H9 (cell line): Measurements from ENCODE around the gene TYRP1. TPM values are rescaled to one million over a fixed set of nuclear protein-coding genes. Genes with fewer than 3 reads are reported as not detected.

Source experiments
- DNase-seq: peaks from one replicate; pipeline ENCODE4 v3.0.0-alpha.2; 2017
- H2AFZ ChIP-seq: one replicate; pipeline ENCODE4 v1.6.1; 2013; ENCODE audit warnings: mild to moderate bottlenecking, low read length, control low read depth, moderate library complexity
- H2AK5ac ChIP-seq: 2 replicates; pipeline ENCODE4 v1.6.1; 2013; ENCODE audit warnings: low read length, control low read depth, mixed read lengths; ENCODE audit not compliant: insufficient read length
- H2BK120ac ChIP-seq: one replicate; pipeline ENCODE4 v1.6.1; 2013; ENCODE audit warnings: low read depth, mild to moderate bottlenecking, low read length, control low read depth, inconsistent platforms; ENCODE audit not compliant: poor library complexity, severe bottlenecking
- H2BK12ac ChIP-seq: 2 replicates; pipeline ENCODE4 v1.6.1; 2013; ENCODE audit warnings: low read length, control low read depth, mixed read lengths, low read depth; ENCODE audit not compliant: insufficient read length
- H2BK15ac ChIP-seq: 2 replicates; pipeline ENCODE4 v1.6.1; 2013; ENCODE audit warnings: low read depth, low read length, control low read depth
- H2BK20ac ChIP-seq: one replicate; pipeline ENCODE4 v1.6.1; 2013; ENCODE audit warnings: low read depth, mild to moderate bottlenecking, low read length, control low read depth, inconsistent platforms; ENCODE audit not compliant: poor library complexity, severe bottlenecking
- H2BK5ac ChIP-seq: 2 replicates; pipeline ENCODE4 v1.6.1; 2013; ENCODE audit warnings: low read length, control low read depth, mixed read lengths; ENCODE audit not compliant: insufficient read length
- H3K14ac ChIP-seq: 2 replicates; pipeline ENCODE4 v1.6.1; 2013; ENCODE audit warnings: low read length, control low read depth; ENCODE audit not compliant: insufficient read depth
- H3K18ac ChIP-seq: 2 replicates; pipeline ENCODE4 v1.6.1; 2013; ENCODE audit warnings: low read depth, mild to moderate bottlenecking, mixed read lengths, low read length, control low read depth; ENCODE audit not compliant: insufficient read length
- H3K23ac ChIP-seq: 2 replicates; pipeline ENCODE4 v1.6.1; 2013; ENCODE audit warnings: low read length, control low read depth, mixed read lengths, low read depth; ENCODE audit not compliant: insufficient read length
- H3K23me2 ChIP-seq: 2 replicates; pipeline ENCODE4 v1.6.1; 2013; ENCODE audit warnings: low read depth, mild to moderate bottlenecking, mixed read lengths, low read length, control low read depth; ENCODE audit not compliant: insufficient read length, poor library complexity, severe bottlenecking
- H3K27ac ChIP-seq: 2 replicates; pipeline ENCODE4 v1.5.1; 2013; ENCODE audit warnings: low read length, control low read depth, mixed read lengths, low read depth; ENCODE audit not compliant: insufficient read length
- H3K27me3 ChIP-seq: 2 replicates; pipeline ENCODE4 v1.6.1; 2013; ENCODE audit warnings: low read length, control low read depth, inconsistent platforms; ENCODE audit not compliant: insufficient read depth
- H3K4ac ChIP-seq: 2 replicates; pipeline ENCODE4 v1.6.1; 2013; ENCODE audit warnings: low read depth, mild to moderate bottlenecking, control low read depth, inconsistent platforms, low read length, moderate library complexity
- H3K4me1 ChIP-seq: 2 replicates; pipeline ENCODE4 v1.6.1; 2013; ENCODE audit warnings: low read length, control low read depth, inconsistent platforms; ENCODE audit not compliant: insufficient read depth
- H3K4me2 ChIP-seq: 2 replicates; pipeline ENCODE4 v1.6.1; 2013; ENCODE audit warnings: low read length, control low read depth, mixed read lengths; ENCODE audit not compliant: insufficient read length, insufficient read depth
- H3K56ac ChIP-seq: 2 replicates; pipeline ENCODE4 v1.6.1; 2013; ENCODE audit warnings: low read depth, mild to moderate bottlenecking, mixed read lengths, low read length, control low read depth; ENCODE audit not compliant: insufficient read length
- H3K79me1 ChIP-seq: 2 replicates; pipeline ENCODE4 v1.6.1; 2013; ENCODE audit warnings: low read depth, mild to moderate bottlenecking, moderate library complexity, low read length, control low read depth, inconsistent platforms; ENCODE audit not compliant: insufficient read depth, poor library complexity, severe bottlenecking
- H3K79me2 ChIP-seq: 2 replicates; pipeline ENCODE4 v1.6.1; 2013; ENCODE audit warnings: low read length, control low read depth, inconsistent platforms; ENCODE audit not compliant: insufficient read depth
- H3K9ac ChIP-seq: 2 replicates; pipeline ENCODE4 v1.6.1; 2013; ENCODE audit warnings: low read length, control low read depth, mixed read lengths; ENCODE audit not compliant: insufficient read length; ENCODE audit errors: extremely low read depth
- H3K9me3 ChIP-seq: one replicate; pipeline ENCODE4 v1.6.1; 2013; ENCODE audit warnings: low read depth, low read length, inconsistent platforms; ENCODE audit not compliant: control insufficient read depth
- H3T11ph ChIP-seq: one replicate; pipeline ENCODE4 v1.6.1; 2013; ENCODE audit warnings: mild to moderate bottlenecking, low read length, control low read depth, inconsistent platforms
- H4K20me1 ChIP-seq: one replicate; pipeline ENCODE4 v1.6.1; 2013; ENCODE audit not compliant: control insufficient read depth, insufficient read length, insufficient read depth
- H4K5ac ChIP-seq: 2 replicates; pipeline ENCODE4 v1.6.1; 2013; ENCODE audit warnings: low read depth, mild to moderate bottlenecking, mixed read lengths, low read length, control low read depth; ENCODE audit not compliant: insufficient read length
- H4K8ac ChIP-seq: replicated peaks from 2 replicates; pipeline ENCODE4 v1.6.1; 2013; ENCODE audit warnings: low read length, control low read depth, mixed read lengths, low read depth; ENCODE audit not compliant: insufficient read length
- H4K91ac ChIP-seq: 2 replicates; pipeline ENCODE4 v1.6.1; 2013; ENCODE audit warnings: low read depth, mild to moderate bottlenecking, moderate library complexity, mixed read lengths, low read length, control low read depth; ENCODE audit not compliant: insufficient read length
- H3K27ac Mint-ChIP-seq, 3 experiments: 2 replicates in 2 of 3; 3 replicates in 1 of 3; pipeline ENCODE4 v1.8.0; 2020 to 2021; ENCODE audit warnings: mixed read lengths in 3 of 3, mild to moderate bottlenecking in 1 of 3, moderate library complexity in 1 of 3
- H3K27me3 Mint-ChIP-seq: 2 replicates; pipeline ENCODE4 v1.8.0; 2021; ENCODE audit warnings: low read depth, mild to moderate bottlenecking, moderate library complexity, mixed read lengths
- H3K36me3 Mint-ChIP-seq, 3 experiments: 2 replicates in 2 of 3; 3 replicates in 1 of 3; pipeline ENCODE4 v1.8.0; 2020 to 2021; ENCODE audit warnings: low read depth in 3 of 3, mixed read lengths in 3 of 3; ENCODE audit not compliant: insufficient read depth in 1 of 3
- H3K4me1 Mint-ChIP-seq, 2 experiments: 2 replicates each; pipeline ENCODE4 v1.8.0; 2020; ENCODE audit warnings: mixed read lengths in 2 of 2
- H3K4me3 Mint-ChIP-seq, 2 experiments: 2 replicates in 1 of 2; 3 replicates in 1 of 2; pipeline ENCODE4 v1.8.0; 2020 to 2021; ENCODE audit warnings: mild to moderate bottlenecking in 2 of 2, mixed read lengths in 2 of 2, moderate library complexity in 1 of 2
- H3K9me3 Mint-ChIP-seq, 2 experiments: 2 replicates in 1 of 2; 3 replicates in 1 of 2; pipeline ENCODE4 v1.8.0; 2020; ENCODE audit warnings: mild to moderate bottlenecking in 2 of 2, mixed read lengths in 2 of 2, moderate library complexity in 1 of 2
- WGBS: extraction: QIAGEN DNeasy Blood & Tissue Kit; methylation state at CpG from one replicate; pipeline ENCODE4 v1.1.7; 2013; ENCODE audit warnings: missing lambda C conversion rate, low lambda C conversion rate, mixed read lengths; ENCODE audit not compliant: insufficient read length; ENCODE audit errors: extremely low coverage; 5-methylcytosine and 5-hydroxymethylcytosine counted together
- total RNA-seq: library from RNA; stranded (reverse); gene quantifications from 2 replicates; pipeline ENCODE4 v1.2.1, GENCODE V29; 2021
- TF ChIP-seq, protein P1 (sequence below): fragments of 200-600 bp; sonication (generic); conservative IDR thresholded peaks from 3 replicates; pipeline ENCODE4 v1.8.0; 2021; ENCODE audit warnings: antibody characterized with exemption, mild to moderate bottlenecking

Gene TYRP1
- total RNA-seq, 1 experiment from 2014 or later: not detected

- Histone ChIP-seq H3K23me2 (no peaks in the 10 kb centered on the region), H3K79me1 (no peaks in the 10 kb centered on the region), H4K20me1 (no peaks in the 10 kb centered on the region), H3K18ac (no peak overlapping the region), H2AFZ (no peak overlapping the region), H3K23ac (no peak overlapping the region), H2BK120ac (no peak overlapping the region), H3K4me2 (no peak overlapping the region), H4K91ac (no peak overlapping the region), H2BK12ac (no peak overlapping the region), H2AK5ac (no peak overlapping the region), H3K27me3 (no peaks in the 10 kb centered on the region), H4K8ac (no peak overlapping the region), H3K4ac (no peak overlapping the region), H3K79me2 (no peaks in the 10 kb centered on the region), H3K4me1 (no peaks in the 10 kb centered on the region), H3K9me3 (no peaks in the 10 kb centered on the region), H3K9ac (no peak overlapping the region), H3K14ac (no peak overlapping the region), H4K5ac (no peak overlapping the region), H3K27ac (no peak overlapping the region), H3T11ph (no peak overlapping the region), H2BK15ac (no peak overlapping the region), H2BK5ac (no peak overlapping the region), H3K56ac (no peak overlapping the region), H2BK20ac (no peak overlapping the region)
- Mint-ChIP-seq H3K27me3 (no peaks in the 10 kb centered on the region), H3K27ac (no peak overlapping the region), H3K36me3 (no peaks in the 10 kb centered on the region), H3K4me1 (peaks cover 6 to 7% of the 10 kb centered on the region in 2 experiments; a peak in 2 of 4 replicates), H3K9me3 (no peaks in the 10 kb centered on the region), H3K4me3 (no peak overlapping the region)
- WGBS: no CpG with 5 or more reads among the region's 3 CpGs
- TF ChIP-seq, protein P1, sequence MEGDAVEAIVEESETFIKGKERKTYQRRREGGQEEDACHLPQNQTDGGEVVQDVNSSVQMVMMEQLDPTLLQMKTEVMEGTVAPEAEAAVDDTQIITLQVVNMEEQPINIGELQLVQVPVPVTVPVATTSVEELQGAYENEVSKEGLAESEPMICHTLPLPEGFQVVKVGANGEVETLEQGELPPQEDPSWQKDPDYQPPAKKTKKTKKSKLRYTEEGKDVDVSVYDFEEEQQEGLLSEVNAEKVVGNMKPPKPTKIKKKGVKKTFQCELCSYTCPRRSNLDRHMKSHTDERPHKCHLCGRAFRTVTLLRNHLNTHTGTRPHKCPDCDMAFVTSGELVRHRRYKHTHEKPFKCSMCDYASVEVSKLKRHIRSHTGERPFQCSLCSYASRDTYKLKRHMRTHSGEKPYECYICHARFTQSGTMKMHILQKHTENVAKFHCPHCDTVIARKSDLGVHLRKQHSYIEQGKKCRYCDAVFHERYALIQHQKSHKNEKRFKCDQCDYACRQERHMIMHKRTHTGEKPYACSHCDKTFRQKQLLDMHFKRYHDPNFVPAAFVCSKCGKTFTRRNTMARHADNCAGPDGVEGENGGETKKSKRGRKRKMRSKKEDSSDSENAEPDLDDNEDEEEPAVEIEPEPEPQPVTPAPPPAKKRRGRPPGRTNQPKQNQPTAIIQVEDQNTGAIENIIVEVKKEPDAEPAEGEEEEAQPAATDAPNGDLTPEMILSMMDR: no peak
- DNase-seq: no peak
These were observed 25.3 kb upstream of the TYRP1 start for GRCh38 chr9:12667892-12668291.
